PC-3 (cell line): Measurements from ENCODE around the gene ABL2.

ENCODE experiments used
- EZH2 ChIP-seq: fragments of 300-600 bp; sonication (generic); IDR thresholded peaks from one replicate; pipeline ENCODE4 v1.6.1; 2017; ENCODE audit warnings: antibody characterized with exemption, mild to moderate bottlenecking, low read length; ENCODE audit not compliant: unreplicated experiment
- TF ChIP-seq, protein P1 (sequence below): fragments of 300-600 bp; sonication (generic); conservative IDR thresholded peaks from 2 replicates; pipeline ENCODE4 v1.5.1; 2017; ENCODE audit warnings: antibody characterized with exemption, low read depth, mild to moderate bottlenecking, low read length

GRCh38 chr1:179228783-179229213 lies 679 bp downstream of the ABL2 start:
- TF ChIP-seq, protein P1, sequence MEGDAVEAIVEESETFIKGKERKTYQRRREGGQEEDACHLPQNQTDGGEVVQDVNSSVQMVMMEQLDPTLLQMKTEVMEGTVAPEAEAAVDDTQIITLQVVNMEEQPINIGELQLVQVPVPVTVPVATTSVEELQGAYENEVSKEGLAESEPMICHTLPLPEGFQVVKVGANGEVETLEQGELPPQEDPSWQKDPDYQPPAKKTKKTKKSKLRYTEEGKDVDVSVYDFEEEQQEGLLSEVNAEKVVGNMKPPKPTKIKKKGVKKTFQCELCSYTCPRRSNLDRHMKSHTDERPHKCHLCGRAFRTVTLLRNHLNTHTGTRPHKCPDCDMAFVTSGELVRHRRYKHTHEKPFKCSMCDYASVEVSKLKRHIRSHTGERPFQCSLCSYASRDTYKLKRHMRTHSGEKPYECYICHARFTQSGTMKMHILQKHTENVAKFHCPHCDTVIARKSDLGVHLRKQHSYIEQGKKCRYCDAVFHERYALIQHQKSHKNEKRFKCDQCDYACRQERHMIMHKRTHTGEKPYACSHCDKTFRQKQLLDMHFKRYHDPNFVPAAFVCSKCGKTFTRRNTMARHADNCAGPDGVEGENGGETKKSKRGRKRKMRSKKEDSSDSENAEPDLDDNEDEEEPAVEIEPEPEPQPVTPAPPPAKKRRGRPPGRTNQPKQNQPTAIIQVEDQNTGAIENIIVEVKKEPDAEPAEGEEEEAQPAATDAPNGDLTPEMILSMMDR, result no peak
- TF ChIP-seq EZH2, result no peak
